Measurements from ENCODE around the gene HIVEP1.

DNA sequence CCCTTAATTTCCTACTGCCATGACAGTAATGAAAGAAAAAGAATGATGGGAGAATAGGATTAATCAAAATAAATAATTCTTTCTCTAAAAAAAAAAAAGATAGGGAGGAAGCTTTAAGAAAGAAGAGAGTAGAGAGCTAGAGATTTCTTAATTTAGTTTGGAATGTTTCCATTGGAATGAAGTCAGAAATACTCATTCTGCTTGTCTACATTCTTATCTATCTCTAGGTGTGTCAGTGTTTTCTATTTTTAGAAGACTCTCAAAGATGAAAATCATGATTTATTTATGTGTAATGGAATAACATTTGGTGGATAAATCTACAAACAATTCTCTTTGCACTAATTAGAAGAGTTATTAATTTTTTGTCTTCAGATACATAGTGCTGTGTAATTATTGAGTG is 38.0 kb upstream of the HIVEP1 start:
- no peak for TF ChIP-seq EZH2 (IDR thresholded peaks at IDR 0.05; ENCODE audit: insufficient read depth, low read length)
- TF ChIP-seq, protein P1, sequence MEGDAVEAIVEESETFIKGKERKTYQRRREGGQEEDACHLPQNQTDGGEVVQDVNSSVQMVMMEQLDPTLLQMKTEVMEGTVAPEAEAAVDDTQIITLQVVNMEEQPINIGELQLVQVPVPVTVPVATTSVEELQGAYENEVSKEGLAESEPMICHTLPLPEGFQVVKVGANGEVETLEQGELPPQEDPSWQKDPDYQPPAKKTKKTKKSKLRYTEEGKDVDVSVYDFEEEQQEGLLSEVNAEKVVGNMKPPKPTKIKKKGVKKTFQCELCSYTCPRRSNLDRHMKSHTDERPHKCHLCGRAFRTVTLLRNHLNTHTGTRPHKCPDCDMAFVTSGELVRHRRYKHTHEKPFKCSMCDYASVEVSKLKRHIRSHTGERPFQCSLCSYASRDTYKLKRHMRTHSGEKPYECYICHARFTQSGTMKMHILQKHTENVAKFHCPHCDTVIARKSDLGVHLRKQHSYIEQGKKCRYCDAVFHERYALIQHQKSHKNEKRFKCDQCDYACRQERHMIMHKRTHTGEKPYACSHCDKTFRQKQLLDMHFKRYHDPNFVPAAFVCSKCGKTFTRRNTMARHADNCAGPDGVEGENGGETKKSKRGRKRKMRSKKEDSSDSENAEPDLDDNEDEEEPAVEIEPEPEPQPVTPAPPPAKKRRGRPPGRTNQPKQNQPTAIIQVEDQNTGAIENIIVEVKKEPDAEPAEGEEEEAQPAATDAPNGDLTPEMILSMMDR (IDR thresholded peaks at IDR 0.05; ENCODE audit: insufficient read depth, low read depth, low read length): no peak
